IMR-90 (cell line): Measurements from ENCODE around the gene ALG1. TPM values are rescaled to one million over a fixed set of nuclear protein-coding genes. Genes with fewer than 3 reads are reported as not detected.

Experiments used
- ATAC-seq: fragments of 200-7000 bp; cut with Tn5 transposase; 2 replicates; pipeline ENCODE4 v1.9.1; 2020; ENCODE audit warnings: low read depth, mild to moderate bottlenecking, moderate library complexity
- BruUV-seq: library from RNA; stranded (reverse); fragments of 400-500 nt; replicated peaks from 2 replicates; lab custom pipeline; 2021; lab: Mats Ljungman, UMichigan
- CTCF ChIA-PET: fragments of 300-600 bp; formaldehyde crosslinking; extraction: SDS; loops from one replicate; lab custom pipeline; 2021; ENCODE audit warnings: antibody characterized with exemption; lab: Yijun Ruan, JAX
- POLR2A ChIA-PET: fragments of 300-600 bp; sonication (Branson Sonifier 250); formaldehyde crosslinking; loops from one replicate; lab custom pipeline; 2022; ENCODE audit warnings: antibody characterized with exemption; ENCODE audit not compliant: unreplicated experiment; lab: Charles Lee
- DNase-seq: peaks from one replicate; pipeline ENCODE4 v3.0.0; 2013
- H2AFZ ChIP-seq: replicated peaks from 2 replicates; pipeline ENCODE3; 2013; ENCODE audit warnings: low read length, mild to moderate bottlenecking; ENCODE audit not compliant: poor library complexity
- H2AK5ac ChIP-seq: 2 replicates; pipeline ENCODE4 v1.6.1; 2013; ENCODE audit warnings: low read depth, low read length, inconsistent platforms
- H2AK9ac ChIP-seq: replicated peaks from 2 replicates; pipeline ENCODE3; 2013; ENCODE audit warnings: mild to moderate bottlenecking, low read depth, low read length, moderate library complexity; ENCODE audit not compliant: poor library complexity
- H2BK120ac ChIP-seq: 2 replicates; pipeline ENCODE4 v1.6.1; 2013; ENCODE audit warnings: low read depth, low read length, inconsistent platforms
- H2BK15ac ChIP-seq: 3 replicates; pipeline ENCODE4 v1.6.1; 2013; ENCODE audit warnings: low read depth, low read length, inconsistent platforms
- H2BK20ac ChIP-seq: 2 replicates; pipeline ENCODE4 v1.6.1; 2013; ENCODE audit warnings: low read depth, mild to moderate bottlenecking, inconsistent platforms, low read length, moderate library complexity
- H2BK5ac ChIP-seq: 2 replicates; pipeline ENCODE4 v1.6.1; 2013; ENCODE audit warnings: mild to moderate bottlenecking, low read depth, low read length, inconsistent platforms; ENCODE audit not compliant: poor library complexity, severe bottlenecking
- H3K14ac ChIP-seq: replicated peaks from 2 replicates; pipeline ENCODE4 v1.6.1; 2013; ENCODE audit warnings: low read depth, low read length, inconsistent platforms
- H3K18ac ChIP-seq: 2 replicates; pipeline ENCODE4 v1.6.1; 2013; ENCODE audit warnings: low read depth, low read length, control low read depth
- H3K23ac ChIP-seq: 2 replicates; pipeline ENCODE4 v1.6.1; 2013; ENCODE audit warnings: low read depth, low read length, inconsistent platforms
- H3K27ac ChIP-seq: 2 replicates; pipeline ENCODE4 v1.5.1; 2013; ENCODE audit warnings: mild to moderate bottlenecking, control low read depth, low read length; ENCODE audit not compliant: insufficient read depth
- H3K27me3 ChIP-seq: 2 replicates; pipeline ENCODE4 v1.6.1; 2013; ENCODE audit warnings: low read length; ENCODE audit not compliant: control insufficient read depth, insufficient read depth
- H3K36me3 ChIP-seq: 2 replicates; pipeline ENCODE4 v1.6.1; 2013; ENCODE audit warnings: low read length, mixed read lengths; ENCODE audit not compliant: control insufficient read depth, insufficient read depth
- H3K4ac ChIP-seq: 2 replicates; pipeline ENCODE4 v1.6.1; 2013; ENCODE audit warnings: low read depth, low read length, inconsistent platforms
- H3K4me1 ChIP-seq: 2 replicates; pipeline ENCODE4 v1.6.1; 2013; ENCODE audit warnings: low read length, mixed read lengths; ENCODE audit not compliant: control insufficient read depth, insufficient read depth
- H3K4me2 ChIP-seq: 2 replicates; pipeline ENCODE4 v1.6.1; 2013; ENCODE audit warnings: low read depth, mild to moderate bottlenecking, control low read depth, low read length, moderate library complexity
- H3K4me3 ChIP-seq: 2 replicates; pipeline ENCODE4 v1.5.1; 2013; ENCODE audit warnings: low read depth, mild to moderate bottlenecking, control low read depth, low read length, moderate library complexity; ENCODE audit not compliant: insufficient read depth
- H3K56ac ChIP-seq: 2 replicates; pipeline ENCODE4 v1.6.1; 2013; ENCODE audit warnings: low read length, inconsistent platforms; ENCODE audit not compliant: insufficient read depth; ENCODE audit errors: extremely low read depth
- H3K79me1 ChIP-seq, 2 experiments: 2 replicates each; pipeline ENCODE4 v1.6.1; 2013; ENCODE audit warnings: low read length in 2 of 2, inconsistent platforms in 1 of 2, low read depth in 1 of 2
- H3K9ac ChIP-seq: 2 replicates; pipeline ENCODE4 v1.6.1; 2013; ENCODE audit warnings: low read depth, low read length, control low read depth
- H3K9me1 ChIP-seq: 2 replicates; pipeline ENCODE4 v1.6.1; 2013; ENCODE audit warnings: low read length, inconsistent platforms; ENCODE audit not compliant: insufficient read depth
- H3K9me3 ChIP-seq: 2 replicates; pipeline ENCODE4 v1.6.1; 2013; ENCODE audit warnings: low read length; ENCODE audit not compliant: control insufficient read depth, insufficient read depth
- H4K20me1 ChIP-seq: 2 replicates; pipeline ENCODE4 v1.6.1; 2013; ENCODE audit warnings: low read length, inconsistent platforms; ENCODE audit not compliant: insufficient read depth
- H4K5ac ChIP-seq: 2 replicates; pipeline ENCODE4 v1.6.1; 2013; ENCODE audit warnings: mild to moderate bottlenecking, low read depth, low read length, control low read depth
- H4K8ac ChIP-seq, 2 experiments: 2 replicates each; pipeline ENCODE4 v1.6.1; 2013; ENCODE audit warnings: low read depth in 2 of 2, low read length in 2 of 2, control low read depth in 1 of 2, inconsistent platforms in 1 of 2
- H4K91ac ChIP-seq: 2 replicates; pipeline ENCODE4 v1.6.1; 2013; ENCODE audit warnings: low read depth, low read length, inconsistent platforms; ENCODE audit not compliant: insufficient read depth
- BHLHE40 ChIP-seq: fragments of 150-350 bp; IDR thresholded peaks from 2 replicates; pipeline ENCODE4 v1.6.1; 2016; ENCODE audit warnings: mild to moderate bottlenecking, low read depth, low read length
- CHD1 ChIP-seq: IDR thresholded peaks from 2 replicates; pipeline ENCODE4 v1.6.1; 2012; ENCODE audit warnings: low read depth, low read length, improper control_type of control experiment
- ELK1 ChIP-seq: fragments of 150-350 bp; IDR thresholded peaks from 2 replicates; pipeline ENCODE4 v1.6.1; 2016; ENCODE audit warnings: low read depth, mild to moderate bottlenecking, low read length, moderate library complexity, borderline replicate concordance
- FOS ChIP-seq: fragments of 150-350 bp; IDR thresholded peaks from 2 replicates; pipeline ENCODE4 v1.6.1; 2016; ENCODE audit warnings: low read depth, low read length
- RAD21 ChIP-seq: IDR thresholded peaks from 2 replicates; pipeline ENCODE4 v1.6.1; 2012; ENCODE audit warnings: low read length, improper control_type of control experiment
- WGBS, 2 experiments: methylation state at CpG; one replicate each; pipeline versions ENCODE4 v1.1.5 to v1.1.7; 2013; ENCODE audit warnings: missing lambda C conversion rate in 2 of 2; ENCODE audit not compliant: insufficient read length in 1 of 2; ENCODE audit errors: extremely low coverage in 2 of 2; 5-methylcytosine and 5-hydroxymethylcytosine counted together
- dilution Hi-C: fragments of 300-500 bp; cut with HindIII; formaldehyde crosslinking; loops from one replicate; pipeline ENCODE4 v1.14.3; 2018; ENCODE audit warnings: low sequenced_read_pairs; ENCODE audit not compliant: unreplicated experiment
- in situ Hi-C: fragments of 300-500 bp; cut with MboI; formaldehyde crosslinking; loops from 3 replicates; pipeline ENCODE4 v1.14.3; 2019; ENCODE audit warnings: low sequenced_read_pairs, inconsistent platforms, mixed read lengths
- intact Hi-C: fragments of 100-400 bp; cut with micrococcal nuclease; formaldehyde crosslinking; loops from 2 replicates; pipeline ENCODE4 v1.10.0; 2022
- polyA plus RNA-seq, 3 experiments: library from polyadenylated mRNA; depleted of rRNA; stranded (reverse); fragments of >200 nt; gene quantifications; 2 replicates each; pipeline ENCODE4 v1.2.3, GENCODE V29; 2012; ENCODE audit warnings: low replicate concordance in 1 of 3
- total RNA-seq: library from RNA; depleted of rRNA; stranded (reverse); fragments of >200 nt; gene quantifications from 2 replicates; pipeline ENCODE4 v1.2.3, GENCODE V29; 2012
- TF ChIP-seq, protein P1 (sequence below): conservative IDR thresholded peaks from 2 replicates; pipeline ENCODE4 v1.5.1; 2012; ENCODE audit warnings: mild to moderate bottlenecking, low read depth, low read length, improper control_type of control experiment

Gene ALG1
- total and polyA plus RNA-seq, 2 of the 4 experiments (the other 2 are of a cell fraction): 30.9 to 41.0 TPM

DNA sequence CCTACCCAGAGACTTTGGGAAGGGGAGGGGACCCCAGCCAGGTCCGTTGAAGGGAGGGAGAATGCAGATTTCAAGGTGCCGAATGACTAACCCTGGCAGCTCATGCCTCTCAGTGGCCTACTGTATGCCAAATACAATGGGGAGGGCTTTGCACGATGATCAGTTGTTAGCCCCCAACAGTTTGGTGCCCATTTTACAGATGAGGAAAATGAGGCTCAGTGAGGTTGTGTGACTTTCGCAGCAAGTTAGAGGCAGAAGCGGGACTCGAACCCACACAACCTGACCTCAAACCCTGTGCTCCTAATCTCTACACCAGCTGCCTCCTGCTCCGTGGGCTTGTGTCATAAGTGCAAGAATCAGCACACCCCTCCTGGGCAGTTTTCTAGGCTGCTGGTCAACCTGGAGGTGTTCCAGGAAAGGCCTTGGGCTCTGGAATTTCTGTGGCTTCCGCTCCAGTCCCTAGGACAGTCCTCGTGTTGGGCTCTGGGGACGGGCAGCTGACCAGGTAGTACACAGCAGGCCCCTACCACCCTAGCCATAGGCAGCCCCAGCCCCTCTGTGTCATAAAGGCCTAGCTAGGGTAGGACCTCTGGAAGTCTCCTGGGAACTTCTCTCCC, 26.0 kb upstream of the ALG1 start:
- H4K91ac ChIP-seq: no peak overlapping the region
- H2AK9ac ChIP-seq: no peak overlapping the region
- no peak overlapping the region for H3K56ac ChIP-seq
- peaks cover 7% of the 10 kb centered on the region; the same call in 1 of the 2 replicates for H3K27me3 ChIP-seq
- H3K4me2 ChIP-seq: no peak overlapping the region
- BruUV-seq: no TSS peak
- DNase-seq: no peak
- no peaks in the 10 kb centered on the region for H3K36me3 ChIP-seq
- no peak overlapping the region for H2BK20ac ChIP-seq
- H3K4me3 ChIP-seq: no peak overlapping the region
- H3K27ac ChIP-seq: no peak overlapping the region
- H2AK5ac ChIP-seq: no peak overlapping the region
- H2AFZ ChIP-seq: no peak overlapping the region
- no peak overlapping the region for H2BK15ac ChIP-seq
- no peak overlapping the region for H4K8ac ChIP-seq
- no peak overlapping the region for H3K18ac ChIP-seq
- no peak overlapping the region for H3K14ac ChIP-seq
- H4K5ac ChIP-seq: no peak overlapping the region
- H3K4me1 ChIP-seq: no peaks in the 10 kb centered on the region; the same call in 1 of the 2 replicates
- H3K9me1 ChIP-seq: peaks cover 5% of the 10 kb centered on the region; the same call in 1 of the 2 replicates
- H3K9ac ChIP-seq: no peak overlapping the region
- intact Hi-C loops (no loop called here), in situ Hi-C loops (no loop called here), dilution Hi-C loops (no loop called here)
- no peaks in the 10 kb centered on the region for H3K9me3 ChIP-seq
- H2BK120ac ChIP-seq: no peak overlapping the region
- no peak overlapping the region for H3K4ac ChIP-seq
- H3K23ac ChIP-seq: no peak overlapping the region
- WGBS, 2 experiments: 58% methylated on average over 3 of the region's 10 CpGs; no CpG with 5 or more reads in 1 of the 2 experiments
- no peak for ATAC-seq
- H4K20me1 ChIP-seq: no peaks in the 10 kb centered on the region; the same call in 1 of the 2 replicates
- ChIA-PET CTCF (no interaction called here), POLR2A (no interaction called here)
- no peak overlapping the region for H2BK5ac ChIP-seq
- TF ChIP-seq FOS: no peak
- TF ChIP-seq ELK1: no peak
- TF ChIP-seq RAD21: no peak
- TF ChIP-seq CHD1: no peak
- TF ChIP-seq, protein P1, sequence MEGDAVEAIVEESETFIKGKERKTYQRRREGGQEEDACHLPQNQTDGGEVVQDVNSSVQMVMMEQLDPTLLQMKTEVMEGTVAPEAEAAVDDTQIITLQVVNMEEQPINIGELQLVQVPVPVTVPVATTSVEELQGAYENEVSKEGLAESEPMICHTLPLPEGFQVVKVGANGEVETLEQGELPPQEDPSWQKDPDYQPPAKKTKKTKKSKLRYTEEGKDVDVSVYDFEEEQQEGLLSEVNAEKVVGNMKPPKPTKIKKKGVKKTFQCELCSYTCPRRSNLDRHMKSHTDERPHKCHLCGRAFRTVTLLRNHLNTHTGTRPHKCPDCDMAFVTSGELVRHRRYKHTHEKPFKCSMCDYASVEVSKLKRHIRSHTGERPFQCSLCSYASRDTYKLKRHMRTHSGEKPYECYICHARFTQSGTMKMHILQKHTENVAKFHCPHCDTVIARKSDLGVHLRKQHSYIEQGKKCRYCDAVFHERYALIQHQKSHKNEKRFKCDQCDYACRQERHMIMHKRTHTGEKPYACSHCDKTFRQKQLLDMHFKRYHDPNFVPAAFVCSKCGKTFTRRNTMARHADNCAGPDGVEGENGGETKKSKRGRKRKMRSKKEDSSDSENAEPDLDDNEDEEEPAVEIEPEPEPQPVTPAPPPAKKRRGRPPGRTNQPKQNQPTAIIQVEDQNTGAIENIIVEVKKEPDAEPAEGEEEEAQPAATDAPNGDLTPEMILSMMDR: no peak
- TF ChIP-seq BHLHE40: no peak
- H3K79me1 ChIP-seq: no peaks in the 10 kb centered on the region
